Measurements from ENCODE around the gene DCDC2. TPM values are rescaled to one million over a fixed set of nuclear protein-coding genes. Genes with fewer than 3 reads are reported as not detected.
"Not testable (repeated sequence)": the region's sequence is repeated elsewhere in the genome, so short reads cannot be mapped to it uniquely, and the experiment has no call there.

Gene DCDC2
- total RNA-seq, 4 donors from 2014 or later = 0.09 TPM; not detected in 3

GRCh38 chr6:24214984-24215383, 142.9 kb downstream of the DCDC2 start:
- ATAC-seq (ENCODE audit: low FRiP score) = no peak
- TF ChIP-seq, protein P1, sequence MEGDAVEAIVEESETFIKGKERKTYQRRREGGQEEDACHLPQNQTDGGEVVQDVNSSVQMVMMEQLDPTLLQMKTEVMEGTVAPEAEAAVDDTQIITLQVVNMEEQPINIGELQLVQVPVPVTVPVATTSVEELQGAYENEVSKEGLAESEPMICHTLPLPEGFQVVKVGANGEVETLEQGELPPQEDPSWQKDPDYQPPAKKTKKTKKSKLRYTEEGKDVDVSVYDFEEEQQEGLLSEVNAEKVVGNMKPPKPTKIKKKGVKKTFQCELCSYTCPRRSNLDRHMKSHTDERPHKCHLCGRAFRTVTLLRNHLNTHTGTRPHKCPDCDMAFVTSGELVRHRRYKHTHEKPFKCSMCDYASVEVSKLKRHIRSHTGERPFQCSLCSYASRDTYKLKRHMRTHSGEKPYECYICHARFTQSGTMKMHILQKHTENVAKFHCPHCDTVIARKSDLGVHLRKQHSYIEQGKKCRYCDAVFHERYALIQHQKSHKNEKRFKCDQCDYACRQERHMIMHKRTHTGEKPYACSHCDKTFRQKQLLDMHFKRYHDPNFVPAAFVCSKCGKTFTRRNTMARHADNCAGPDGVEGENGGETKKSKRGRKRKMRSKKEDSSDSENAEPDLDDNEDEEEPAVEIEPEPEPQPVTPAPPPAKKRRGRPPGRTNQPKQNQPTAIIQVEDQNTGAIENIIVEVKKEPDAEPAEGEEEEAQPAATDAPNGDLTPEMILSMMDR (IDR thresholded peaks at IDR 0.05) = no peak
- no peak for DNase-seq (ENCODE audit: low spot score)

DNA sequence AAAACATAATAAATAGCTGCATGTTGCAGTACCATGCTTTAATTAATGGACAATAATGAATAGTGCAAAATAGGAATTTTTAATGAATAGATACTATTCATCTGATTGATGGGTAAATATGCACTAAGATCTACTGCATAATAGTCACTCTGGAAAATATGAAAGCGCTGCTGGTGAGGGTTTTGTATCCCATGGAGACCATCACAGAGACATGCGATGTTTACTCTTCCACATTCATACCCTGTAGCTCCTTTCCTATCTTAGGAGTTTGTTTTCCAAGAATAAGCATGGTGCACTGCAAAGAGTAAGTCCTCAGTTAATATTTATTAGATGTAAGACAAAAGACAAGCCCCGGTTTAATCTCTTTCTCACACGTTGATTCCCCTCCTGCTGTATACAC, 150.4 kb downstream of the DCDC2 start:
- ATAC-seq (ENCODE audit: low FRiP score) (no peak), DNase-seq (ENCODE audit: low spot score) (no peak)
- TF ChIP-seq, protein P1 (IDR thresholded peaks at IDR 0.05) = no peak

DNA sequence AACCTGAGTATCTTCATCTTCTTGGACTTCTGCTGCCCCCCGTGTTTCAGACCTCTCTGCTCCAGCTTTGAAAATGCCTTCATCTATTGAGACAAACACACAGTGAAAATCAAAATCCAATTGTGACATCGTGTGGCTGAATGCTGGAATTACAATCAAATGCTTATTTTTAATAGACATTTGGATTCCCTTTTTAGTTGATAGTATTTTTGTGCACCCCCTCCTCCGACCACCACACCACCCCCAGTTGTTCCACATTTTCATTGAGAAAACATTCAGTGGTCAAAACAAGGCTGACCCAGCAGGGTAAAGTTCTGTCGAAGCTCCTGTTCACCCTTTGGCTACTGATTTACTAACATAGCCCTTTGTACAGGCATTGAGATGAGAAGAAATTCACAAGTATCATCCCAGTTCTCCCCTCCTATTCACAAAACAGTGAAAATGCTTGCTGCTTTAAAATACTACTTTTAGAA, 152.8 kb downstream of the DCDC2 start:
- ATAC-seq (ENCODE audit: low FRiP score) (no peak), DNase-seq (ENCODE audit: low spot score) (no peak)
- TF ChIP-seq, protein P1 (IDR thresholded peaks at IDR 0.05) = no peak

DNA sequence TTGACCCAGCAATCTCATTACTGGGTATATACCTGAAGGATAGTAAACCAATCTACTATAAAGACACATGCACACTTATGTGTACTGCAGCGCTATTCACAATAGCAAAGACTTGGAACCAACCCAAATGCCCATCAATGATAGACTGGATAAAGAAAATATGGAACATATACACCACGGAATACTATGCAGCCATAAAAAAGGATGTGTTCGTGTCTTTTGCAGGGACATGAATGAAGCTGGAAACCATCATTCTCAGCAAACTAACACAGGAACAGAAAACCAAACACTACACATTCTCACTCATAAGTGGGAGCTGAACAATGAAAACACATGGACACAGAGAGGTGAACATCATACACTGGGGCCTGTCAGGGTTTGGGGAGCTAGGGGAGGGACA, 153.7 kb downstream of the DCDC2 start:
- ATAC-seq (ENCODE audit: low FRiP score); DNase-seq (ENCODE audit: low spot score): not testable (repeated sequence)

- ATAC-seq (ENCODE audit: low FRiP score) (no peak), DNase-seq (ENCODE audit: low spot score) (no peak)
- TF ChIP-seq, protein P1 (IDR thresholded peaks at IDR 0.05) = no peak
Observed at GRCh38 chr6:24197892-24198291, 160.0 kb downstream of the DCDC2 start.

DNA sequence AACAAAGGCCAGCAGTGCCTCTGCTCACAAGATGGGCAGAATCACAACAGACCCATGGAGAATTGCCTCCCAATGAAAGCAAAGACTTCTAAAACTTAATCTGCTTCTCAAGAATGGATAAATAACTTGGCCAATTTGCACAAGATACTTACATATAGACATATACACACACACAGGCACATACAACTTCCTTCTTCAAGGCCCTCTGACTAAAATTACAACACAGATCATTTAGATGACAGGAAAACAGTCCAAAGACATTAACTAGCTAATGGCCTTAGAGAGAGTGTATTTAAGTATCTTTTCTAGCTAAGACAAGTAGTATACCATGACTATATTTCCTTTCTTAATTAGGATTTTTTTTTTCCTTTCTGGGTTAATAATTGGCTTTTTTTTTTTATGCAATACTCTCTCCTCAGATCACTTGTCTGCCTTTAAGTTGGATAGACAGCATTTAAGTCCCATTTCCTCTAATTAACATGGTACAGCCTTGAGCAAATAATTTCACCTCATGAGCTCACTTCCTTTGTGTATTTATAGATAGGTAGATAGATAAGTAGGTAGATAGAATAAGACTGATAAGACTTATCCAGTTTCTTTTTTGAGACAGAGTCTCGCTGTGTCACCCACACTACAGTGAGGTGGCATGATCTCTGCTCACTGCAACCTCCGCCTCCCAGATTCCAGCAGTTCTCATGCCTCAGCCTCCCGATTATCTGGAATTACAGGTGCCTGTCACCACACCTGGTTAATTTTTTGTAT, 161.8 kb downstream of the DCDC2 start:
- no peak for DNase-seq (ENCODE audit: low spot score)
- TF ChIP-seq, protein P1 (IDR thresholded peaks at IDR 0.05) = no peak
- ATAC-seq (ENCODE audit: low FRiP score) = no peak

DNA sequence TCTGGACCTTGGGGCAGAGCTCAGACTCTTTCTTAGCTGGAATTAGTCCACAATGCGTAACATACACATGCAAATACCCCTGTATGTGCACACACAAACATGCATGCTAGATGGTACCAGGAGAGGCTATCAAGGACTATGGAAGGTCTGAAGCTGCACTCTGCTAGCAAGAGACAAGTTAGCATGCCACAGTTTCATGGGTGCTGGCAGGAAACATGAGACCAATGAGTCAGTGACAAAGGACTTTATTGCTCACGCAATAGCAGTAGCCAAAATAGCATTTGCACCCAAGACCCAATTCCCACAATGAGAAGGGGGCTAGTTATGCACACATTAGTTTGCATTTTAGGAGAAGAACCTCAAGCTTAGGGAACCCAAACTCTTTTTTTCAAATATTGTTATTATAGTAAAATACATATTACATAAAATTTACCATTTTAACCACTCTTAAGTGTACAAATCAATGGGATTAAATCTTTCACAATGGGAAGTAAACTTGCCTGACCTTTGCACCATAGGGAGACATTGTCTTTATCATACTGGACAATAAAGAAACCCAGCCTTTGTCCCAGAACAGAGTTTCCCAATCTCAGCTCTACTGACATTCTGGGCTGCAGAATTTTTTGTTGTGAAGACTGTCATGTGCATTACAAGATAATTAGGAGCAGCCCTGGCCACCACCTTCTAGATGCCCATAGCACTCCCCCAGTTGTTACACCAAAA, 162.7 kb downstream of the DCDC2 start:
- DNase-seq (ENCODE audit: low spot score) = no peak
- TF ChIP-seq, protein P1 (IDR thresholded peaks at IDR 0.05) = no peak
- ATAC-seq (ENCODE audit: low FRiP score) = no peak
